GM12872 (cell line): ENCODE data around the gene XCL2.

ENCODE experiments used
- TF ChIP-seq, protein P1 (sequence below): IDR thresholded peaks from 3 replicates; pipeline ENCODE4 v1.5.1; 2011; ENCODE audit warnings: low read depth, mild to moderate bottlenecking, low read length, moderate library complexity; ENCODE audit not compliant: insufficient read depth

XCL2 gene

GRCh38 chr1:168518201-168518689 is 25.6 kb downstream of the XCL2 start:
- TF ChIP-seq, protein P1, sequence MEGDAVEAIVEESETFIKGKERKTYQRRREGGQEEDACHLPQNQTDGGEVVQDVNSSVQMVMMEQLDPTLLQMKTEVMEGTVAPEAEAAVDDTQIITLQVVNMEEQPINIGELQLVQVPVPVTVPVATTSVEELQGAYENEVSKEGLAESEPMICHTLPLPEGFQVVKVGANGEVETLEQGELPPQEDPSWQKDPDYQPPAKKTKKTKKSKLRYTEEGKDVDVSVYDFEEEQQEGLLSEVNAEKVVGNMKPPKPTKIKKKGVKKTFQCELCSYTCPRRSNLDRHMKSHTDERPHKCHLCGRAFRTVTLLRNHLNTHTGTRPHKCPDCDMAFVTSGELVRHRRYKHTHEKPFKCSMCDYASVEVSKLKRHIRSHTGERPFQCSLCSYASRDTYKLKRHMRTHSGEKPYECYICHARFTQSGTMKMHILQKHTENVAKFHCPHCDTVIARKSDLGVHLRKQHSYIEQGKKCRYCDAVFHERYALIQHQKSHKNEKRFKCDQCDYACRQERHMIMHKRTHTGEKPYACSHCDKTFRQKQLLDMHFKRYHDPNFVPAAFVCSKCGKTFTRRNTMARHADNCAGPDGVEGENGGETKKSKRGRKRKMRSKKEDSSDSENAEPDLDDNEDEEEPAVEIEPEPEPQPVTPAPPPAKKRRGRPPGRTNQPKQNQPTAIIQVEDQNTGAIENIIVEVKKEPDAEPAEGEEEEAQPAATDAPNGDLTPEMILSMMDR: no peak

- TF ChIP-seq, protein P1: no peak
These were observed 29.3 kb downstream of the XCL2 start for GRCh38 chr1:168514455-168514854.

GRCh38 chr1:168513656-168514404 is 30.0 kb downstream of the XCL2 start:
- TF ChIP-seq, protein P1: no peak

- TF ChIP-seq, protein P1: no peak
These were observed 30.8 kb downstream of the XCL2 start for GRCh38 chr1:168512864-168513595.

DNA sequence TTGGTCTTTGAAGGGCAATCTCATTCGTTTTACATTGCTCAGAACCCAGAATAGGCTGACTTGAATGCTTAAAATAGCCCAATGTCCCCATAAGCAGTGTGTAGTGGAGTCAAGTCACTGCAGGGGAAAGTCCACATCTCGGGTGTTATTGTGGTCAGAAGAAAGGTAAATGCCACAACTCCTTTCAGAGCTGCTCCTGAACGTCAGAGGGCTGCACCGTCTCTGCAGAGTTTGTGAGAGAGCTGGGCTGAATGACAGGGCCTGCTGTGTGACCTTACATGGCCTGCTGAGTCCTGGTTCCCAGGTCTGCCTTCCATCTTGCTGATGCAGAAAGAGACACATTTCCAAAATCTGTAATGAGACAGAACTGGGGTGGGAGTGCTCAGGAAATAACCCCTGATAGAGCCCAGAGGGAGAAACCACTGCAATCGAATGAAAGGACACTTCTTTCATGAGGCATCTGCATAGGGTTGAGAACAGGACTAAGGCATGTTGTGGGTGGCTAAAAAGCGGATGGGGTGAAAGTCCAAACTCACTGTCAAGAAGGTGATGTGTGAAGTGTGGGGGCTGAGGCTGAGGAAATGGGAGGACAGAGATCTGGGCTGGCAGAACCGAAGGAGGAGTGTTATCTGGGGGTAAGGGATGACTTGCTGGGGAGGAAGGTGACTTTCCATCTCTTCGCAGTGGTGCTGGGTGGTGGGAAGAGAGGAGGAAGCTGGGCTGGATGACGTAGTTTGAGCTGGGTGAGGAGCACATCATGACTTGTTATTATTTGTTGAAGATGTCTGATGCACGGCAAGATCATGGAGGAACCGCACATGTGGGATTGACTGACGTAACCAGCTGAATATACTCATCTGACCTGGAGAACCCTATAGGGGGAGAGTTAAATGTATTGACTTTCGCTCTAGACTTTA is 33.7 kb downstream of the XCL2 start:
- TF ChIP-seq, protein P1: no peak

DNA sequence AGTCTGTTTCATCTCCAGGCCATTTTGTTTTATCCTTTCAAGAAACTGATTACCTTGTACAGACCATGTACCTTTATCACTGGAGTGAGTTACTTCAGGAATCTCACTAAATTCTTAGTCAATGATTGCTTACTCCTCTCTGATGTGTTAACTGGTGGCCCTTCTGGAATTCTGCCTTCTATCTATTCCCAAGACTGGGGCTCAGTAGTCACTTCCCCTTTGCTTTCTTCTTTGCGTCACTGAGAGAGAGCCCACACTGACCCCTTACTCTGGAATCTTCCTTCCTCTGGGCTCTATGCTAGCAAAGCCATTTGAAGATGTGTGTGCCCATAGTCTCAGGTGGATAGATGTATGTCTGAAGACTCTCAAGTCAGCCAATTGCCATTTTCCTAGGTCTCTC is 34.6 kb downstream of the XCL2 start:
- TF ChIP-seq, protein P1: no peak

- TF ChIP-seq, protein P1: no peak
These were observed 36.0 kb downstream of the XCL2 start for GRCh38 chr1:168507828-168508227.
